OCI-LY3 (cell line): ENCODE data around the gene PTPRH.

ENCODE experiments used
- EZH2phosphoT487 ChIP-seq: fragments of 200-600 bp; shearing (Covaris generic); IDR thresholded peaks from 2 replicates; pipeline ENCODE4 v1.6.1; 2018; ENCODE audit warnings: antibody characterized with exemption, mixed run types, low read depth
- TF ChIP-seq, protein P1 (sequence below): fragments of 200-600, 300-600 bp; sonication (generic); IDR thresholded peaks from 2 replicates; pipeline ENCODE4 v1.5.1; 2014; ENCODE audit warnings: antibody characterized with exemption, low read length, low read depth

DNA sequence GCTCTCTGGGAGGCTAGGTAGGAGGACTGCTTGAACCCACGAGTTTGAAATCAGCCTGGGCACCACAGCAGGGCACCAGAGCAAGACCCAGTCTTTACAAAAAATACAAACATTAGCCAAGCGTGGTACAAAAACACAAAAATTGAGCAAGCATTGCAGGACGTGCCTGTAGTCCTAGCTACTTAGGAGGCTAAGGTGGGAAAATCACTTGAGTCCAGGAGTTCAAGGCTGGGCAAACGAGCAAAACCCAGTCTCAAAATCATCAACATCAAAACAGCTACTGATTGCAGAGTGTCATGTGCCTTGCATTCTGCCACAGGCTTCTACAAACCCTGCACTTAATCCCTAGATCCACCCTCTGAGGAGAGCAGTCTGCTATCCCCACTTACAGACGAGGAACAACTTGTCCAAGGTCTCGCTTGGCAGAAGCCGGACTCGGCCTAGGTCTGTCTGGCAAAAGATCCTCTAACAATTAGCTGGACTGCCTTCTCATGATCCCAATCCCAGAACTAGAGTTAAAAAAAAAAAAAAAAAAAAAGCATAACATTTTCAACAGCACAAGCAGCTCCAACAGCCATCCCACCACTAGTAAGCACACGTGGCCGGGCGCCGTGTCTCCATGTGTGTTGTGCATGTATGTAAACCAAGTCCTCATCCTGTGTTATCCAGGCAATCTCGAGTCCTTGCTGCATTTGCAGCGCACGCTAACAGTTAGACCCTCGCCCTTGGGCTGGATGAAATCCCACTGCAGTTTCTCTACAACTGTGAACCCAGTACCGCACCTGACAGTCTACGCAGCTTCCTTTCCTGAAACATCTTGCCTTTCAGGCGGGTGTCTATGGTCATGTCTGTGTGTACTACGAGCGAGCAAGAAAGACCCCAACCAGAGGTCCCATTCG is 47.5 kb upstream of the PTPRH start:
- TF ChIP-seq, protein P1, sequence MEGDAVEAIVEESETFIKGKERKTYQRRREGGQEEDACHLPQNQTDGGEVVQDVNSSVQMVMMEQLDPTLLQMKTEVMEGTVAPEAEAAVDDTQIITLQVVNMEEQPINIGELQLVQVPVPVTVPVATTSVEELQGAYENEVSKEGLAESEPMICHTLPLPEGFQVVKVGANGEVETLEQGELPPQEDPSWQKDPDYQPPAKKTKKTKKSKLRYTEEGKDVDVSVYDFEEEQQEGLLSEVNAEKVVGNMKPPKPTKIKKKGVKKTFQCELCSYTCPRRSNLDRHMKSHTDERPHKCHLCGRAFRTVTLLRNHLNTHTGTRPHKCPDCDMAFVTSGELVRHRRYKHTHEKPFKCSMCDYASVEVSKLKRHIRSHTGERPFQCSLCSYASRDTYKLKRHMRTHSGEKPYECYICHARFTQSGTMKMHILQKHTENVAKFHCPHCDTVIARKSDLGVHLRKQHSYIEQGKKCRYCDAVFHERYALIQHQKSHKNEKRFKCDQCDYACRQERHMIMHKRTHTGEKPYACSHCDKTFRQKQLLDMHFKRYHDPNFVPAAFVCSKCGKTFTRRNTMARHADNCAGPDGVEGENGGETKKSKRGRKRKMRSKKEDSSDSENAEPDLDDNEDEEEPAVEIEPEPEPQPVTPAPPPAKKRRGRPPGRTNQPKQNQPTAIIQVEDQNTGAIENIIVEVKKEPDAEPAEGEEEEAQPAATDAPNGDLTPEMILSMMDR, result no peak
- no peak for TF ChIP-seq EZH2phosphoT487
